Keratinocyte (primary cell): ENCODE data around the gene ASS1. TPM values are rescaled to one million over a fixed set of nuclear protein-coding genes. Genes with fewer than 3 reads are reported as not detected.

Source experiments
- DNase-seq: peaks from one replicate; pipeline ENCODE4 v3.0.0-alpha.2; 2011; ENCODE audit warnings: low read depth, missing footprints, low spot score
- FAIRE-seq: peaks from 2 replicates; lab custom pipeline; 2011; peaks lifted over from hg19 to GRCh38; lab: Jason Lieb, UNC
- H2AFZ ChIP-seq: 2 replicates; pipeline ENCODE4 v1.6.0; 2012; ENCODE audit warnings: low read length, control low read depth, inconsistent platforms; ENCODE audit not compliant: control insufficient read depth
- H3K27ac ChIP-seq: 2 replicates; pipeline ENCODE4 v1.5.1; 2011; ENCODE audit warnings: low read length; ENCODE audit not compliant: control insufficient read depth, insufficient read depth
- H3K27me3 ChIP-seq: 3 replicates; pipeline ENCODE4 v1.6.0; 2011; ENCODE audit warnings: low read length; ENCODE audit not compliant: control insufficient read depth, insufficient read depth; ENCODE audit errors: extremely low read depth
- H3K36me3 ChIP-seq, 2 experiments: 2 replicates in 1 of 2; 3 replicates in 1 of 2; pipeline ENCODE4 v1.5.1; 2011; ENCODE audit warnings: low read length in 2 of 2, mild to moderate bottlenecking in 1 of 2; ENCODE audit not compliant: control insufficient read depth in 2 of 2, insufficient read depth in 2 of 2; ENCODE audit errors: extremely low read depth in 1 of 2
- H3K4me1 ChIP-seq: 3 replicates; pipeline ENCODE4 v1.5.1; 2011; ENCODE audit warnings: low read length; ENCODE audit not compliant: control insufficient read depth, insufficient read depth; ENCODE audit errors: extremely low read depth
- H3K4me2 ChIP-seq: 3 replicates; pipeline ENCODE4 v1.6.0; 2011; ENCODE audit warnings: low read depth, low read length; ENCODE audit not compliant: control insufficient read depth, insufficient read depth; ENCODE audit errors: extremely low read depth
- H3K4me3 ChIP-seq, 3 experiments: fragments of 200-600 bp in 1 of 3; sonication (generic) in 1 of 3; 2 replicates in 2 of 3; 3 replicates in 1 of 3; pipeline ENCODE4 v1.5.1; 2011 to 2016; ENCODE audit warnings: low read length in 3 of 3, mild to moderate bottlenecking in 3 of 3, control low read depth in 2 of 3, inconsistent platforms in 1 of 3, low read depth in 1 of 3, mixed read lengths in 1 of 3, mixed run types in 1 of 3, moderate library complexity in 1 of 3; ENCODE audit not compliant: control insufficient read depth in 2 of 3, insufficient read depth in 2 of 3; ENCODE audit errors: extremely low read depth in 1 of 3
- H3K79me2 ChIP-seq: 2 replicates; pipeline ENCODE4 v1.6.0; 2012; ENCODE audit warnings: low read length; ENCODE audit not compliant: control insufficient read depth, insufficient read depth
- H3K9ac ChIP-seq: 3 replicates; pipeline ENCODE4 v1.6.0; 2011; ENCODE audit warnings: low read length; ENCODE audit not compliant: control insufficient read depth, insufficient read depth; ENCODE audit errors: extremely low read depth
- H3K9me1 ChIP-seq: 3 replicates; pipeline ENCODE4 v1.6.0; 2011; ENCODE audit warnings: low read length; ENCODE audit not compliant: control insufficient read depth, insufficient read depth; ENCODE audit errors: extremely low read depth
- H3K9me3 ChIP-seq: 2 replicates; pipeline ENCODE4 v1.5.1; 2012; ENCODE audit warnings: low read depth, low read length; ENCODE audit not compliant: control insufficient read depth
- H4K20me1 ChIP-seq: 3 replicates; pipeline ENCODE4 v1.6.0; 2011; ENCODE audit warnings: low read length; ENCODE audit not compliant: control insufficient read depth, insufficient read depth; ENCODE audit errors: extremely low read depth
- CTCF ChIP-seq, 3 experiments: IDR thresholded peaks in 1 of 3; conservative IDR thresholded peaks in 1 of 3; optimal IDR thresholded peaks in 1 of 3; 2 replicates in 2 of 3; 3 replicates in 1 of 3; pipeline versions ENCODE3 to v1.5.1; 2011; ENCODE audit warnings: low read length in 3 of 3, mild to moderate bottlenecking in 3 of 3, moderate library complexity in 2 of 3, control low read depth in 1 of 3, inconsistent platforms in 1 of 3; ENCODE audit not compliant: insufficient read depth in 2 of 3; ENCODE audit errors: extremely low read depth in 1 of 3
- EZH2 ChIP-seq: IDR thresholded peaks from one replicate; pipeline ENCODE4 v1.6.1; 2012; ENCODE audit warnings: inconsistent platforms, mild to moderate bottlenecking, low read length, moderate library complexity
- dilution Hi-C: fragments of 300-500 bp; cut with MboI; formaldehyde crosslinking; loops from one replicate; pipeline ENCODE4 v1.7.0; 2020; ENCODE audit warnings: low sequenced_read_pairs; ENCODE audit not compliant: extremely low pct_ligation_motif_present
- polyA plus RNA-seq, 5 experiments: library from polyadenylated mRNA; depleted of rRNA in 3 of 5; stranded (reverse) in 3 of 5; stranded (forward) in 1 of 5; unstranded in 1 of 5; fragments of >200 nt; gene quantifications; 1 replicate in 1 of 5; 2 replicates in 3 of 5; 3 replicates in 1 of 5; pipeline versions ENCODE4 v1.2.1 to v1.2.3, GENCODE V29; 2011 to 2012; ENCODE audit warnings: missing spikeins in 2 of 5, low read depth in 1 of 5, low replicate concordance in 1 of 5

Gene ASS1
- polyA plus RNA-seq, 1 donor (not counting 4 experiments of a cell fraction or from before 2014, with no cell fraction given), result 52.4 TPM

GRCh38 chr9:130493021-130493420 lies 48.3 kb downstream of the ASS1 start:
- TF ChIP-seq EZH2 (no peak), CTCF (optimal IDR thresholded peaks at IDR 0.05 in 1 of 3, IDR thresholded peaks at IDR 0.05 in 1 of 3, conservative IDR thresholded peaks at IDR 0.05 in 1 of 3; ENCODE audit: extremely low read depth in 1 of 3, insufficient read depth in 2 of 3, low read length in 3 of 3) (no peak)
- H3K4me2 ChIP-seq, result no peak overlapping the region
- H3K9me1 ChIP-seq, result no peaks in the 10 kb centered on the region
- H3K27me3 ChIP-seq, result no peaks in the 10 kb centered on the region
- no peaks in the 10 kb centered on the region for H3K4me1 ChIP-seq
- FAIRE-seq (no peak), DNase-seq (no peak)
- peaks cover 6% of the 10 kb centered on the region for H3K9me3 ChIP-seq
- dilution Hi-C loops, result no loop called here
- no peak overlapping the region for H2AFZ ChIP-seq
- H3K9ac ChIP-seq, result no peak overlapping the region
- no peaks in the 10 kb centered on the region for H4K20me1 ChIP-seq
- H3K27ac ChIP-seq, result no peak overlapping the region
- H3K79me2 ChIP-seq, result no peaks in the 10 kb centered on the region
- H3K4me3 ChIP-seq, result no peak overlapping the region
- no peaks in the 10 kb centered on the region for H3K36me3 ChIP-seq

GRCh38 chr9:130493476-130493875 lies 48.7 kb downstream of the ASS1 start:
- no peaks in the 10 kb centered on the region for H3K27me3 ChIP-seq
- no peak overlapping the region for H3K4me3 ChIP-seq
- H3K36me3 ChIP-seq, result no peaks in the 10 kb centered on the region
- FAIRE-seq (no peak), DNase-seq (no peak)
- dilution Hi-C loops, result no loop called here
- H3K27ac ChIP-seq, result no peak overlapping the region
- no peaks in the 10 kb centered on the region for H3K9me1 ChIP-seq
- no peak overlapping the region for H2AFZ ChIP-seq
- no peaks in the 10 kb centered on the region for H4K20me1 ChIP-seq
- TF ChIP-seq EZH2 (no peak), CTCF (optimal IDR thresholded peaks at IDR 0.05 in 1 of 3, IDR thresholded peaks at IDR 0.05 in 1 of 3, conservative IDR thresholded peaks at IDR 0.05 in 1 of 3; ENCODE audit: extremely low read depth in 1 of 3, insufficient read depth in 2 of 3, low read length in 3 of 3) (no peak)
- H3K4me1 ChIP-seq, result no peaks in the 10 kb centered on the region
- H3K79me2 ChIP-seq, result no peaks in the 10 kb centered on the region
- no peak overlapping the region for H3K9ac ChIP-seq
- H3K4me2 ChIP-seq, result no peak overlapping the region
- peaks cover 6% of the 10 kb centered on the region for H3K9me3 ChIP-seq
